ENCODE measurements around the gene TARS1. TPM values are rescaled to one million over a fixed set of nuclear protein-coding genes. Genes with fewer than 3 reads are reported as not detected.

TARS1 gene
- 388 and 417 TPM in 2 replicates for total RNA-seq (2021)
- long read RNA-seq, full-length matches to known transcripts = 1,277 of 1,579 reads
- long read RNA-seq, partial matches to known transcripts = 247 of 1,579 reads
- long read RNA-seq, other reads (novel, unspliced or antisense) = 55 of 1,579 reads

DNA sequence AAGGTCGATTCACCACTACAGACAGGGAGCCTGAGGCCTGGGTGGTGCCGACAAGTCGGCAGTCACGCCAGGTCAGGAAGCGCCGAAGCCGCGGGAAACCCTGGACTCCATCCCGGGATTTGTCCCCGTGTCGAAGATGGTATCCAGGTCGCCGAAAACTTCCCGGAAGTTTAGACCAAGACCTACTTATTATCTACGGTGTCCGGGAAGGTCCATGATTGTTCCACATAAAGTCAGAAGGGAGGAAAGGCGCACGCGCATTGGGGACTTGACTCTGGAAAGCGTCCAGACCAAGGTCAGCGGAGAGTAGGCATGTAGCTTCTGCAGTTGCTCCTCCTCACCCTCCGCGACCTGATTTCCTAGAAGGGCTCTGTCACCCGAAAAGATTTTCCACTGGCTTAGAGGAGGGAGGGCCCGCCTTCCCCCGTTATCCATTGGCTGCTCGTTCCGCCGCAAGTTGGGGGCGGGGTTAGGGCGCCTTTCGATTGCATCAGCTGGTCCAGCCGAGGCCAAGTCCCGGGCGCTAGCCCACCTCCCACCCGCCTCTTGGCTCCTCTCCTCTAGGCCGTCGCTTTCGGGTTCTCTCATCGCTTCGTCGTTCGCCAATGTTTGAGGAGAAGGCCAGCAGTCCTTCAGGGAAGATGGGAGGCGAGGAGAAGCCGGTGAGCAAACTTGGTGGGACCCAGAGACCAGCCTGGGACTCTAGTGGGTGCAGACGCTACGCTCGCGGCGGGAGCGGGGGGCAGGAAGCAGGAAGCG is at the start of gene TARS1:
TSS of gene TARS1 (plus strand) at position 484 of the 759 bp plus-strand sequence. CDS start at position 606, 122 bp downstream.
- H4K8ac ChIP-seq (replicated peaks; ENCODE audit: insufficient read length, low read depth, low read length) = no peak within 1 kb of the TSS
- no peak within 1 kb of the TSS for H2BK20ac ChIP-seq (ENCODE audit: low read depth, low read length, poor library complexity, severe bottlenecking)
- H3K79me2 ChIP-seq (ENCODE audit: insufficient read depth, low read length) = peaks cover 32% of the 10 kb centered on the region; the same call in 1 of the 2 replicates
- peak; percentile 99 for DNase-seq
- H3K9ac ChIP-seq (ENCODE audit: extremely low read depth, insufficient read length, low read length) = peak within 1 kb of the TSS; percentile 98
- no peaks in the 10 kb centered on the region for H3K9me3 ChIP-seq (ENCODE audit: control insufficient read depth, low read depth, low read length)
- no peak within 1 kb of the TSS for H2AFZ ChIP-seq (ENCODE audit: low read length)
- H4K91ac ChIP-seq (ENCODE audit: insufficient read length, low read depth, low read length) = no peak within 1 kb of the TSS
- H2BK120ac ChIP-seq (ENCODE audit: low read depth, low read length, poor library complexity, severe bottlenecking) = no peak within 1 kb of the TSS
- TF ChIP-seq, protein P1, sequence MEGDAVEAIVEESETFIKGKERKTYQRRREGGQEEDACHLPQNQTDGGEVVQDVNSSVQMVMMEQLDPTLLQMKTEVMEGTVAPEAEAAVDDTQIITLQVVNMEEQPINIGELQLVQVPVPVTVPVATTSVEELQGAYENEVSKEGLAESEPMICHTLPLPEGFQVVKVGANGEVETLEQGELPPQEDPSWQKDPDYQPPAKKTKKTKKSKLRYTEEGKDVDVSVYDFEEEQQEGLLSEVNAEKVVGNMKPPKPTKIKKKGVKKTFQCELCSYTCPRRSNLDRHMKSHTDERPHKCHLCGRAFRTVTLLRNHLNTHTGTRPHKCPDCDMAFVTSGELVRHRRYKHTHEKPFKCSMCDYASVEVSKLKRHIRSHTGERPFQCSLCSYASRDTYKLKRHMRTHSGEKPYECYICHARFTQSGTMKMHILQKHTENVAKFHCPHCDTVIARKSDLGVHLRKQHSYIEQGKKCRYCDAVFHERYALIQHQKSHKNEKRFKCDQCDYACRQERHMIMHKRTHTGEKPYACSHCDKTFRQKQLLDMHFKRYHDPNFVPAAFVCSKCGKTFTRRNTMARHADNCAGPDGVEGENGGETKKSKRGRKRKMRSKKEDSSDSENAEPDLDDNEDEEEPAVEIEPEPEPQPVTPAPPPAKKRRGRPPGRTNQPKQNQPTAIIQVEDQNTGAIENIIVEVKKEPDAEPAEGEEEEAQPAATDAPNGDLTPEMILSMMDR (conservative IDR thresholded peaks at IDR 0.05) = no peak
- peaks cover 6% of the 10 kb centered on the region for H3K4me1 ChIP-seq (ENCODE audit: insufficient read depth, low read length)
- H3K14ac ChIP-seq (ENCODE audit: insufficient read depth, low read length) = peak within 1 kb of the TSS; percentile 97
- Mint-ChIP-seq H3K4me1 (peaks cover 27 to 32% of the 10 kb centered on the region in 2 experiments), H3K27me3 (ENCODE audit: low read depth) (no peaks in the 10 kb centered on the region), H3K27ac (no peak within 1 kb of the TSS), H3K9me3 (no peaks in the 10 kb centered on the region; a peak in 1 of 5 replicates), H3K4me3 (no peak within 1 kb of the TSS), H3K36me3 (ENCODE audit: insufficient read depth in 1 of 3, low read depth in 3 of 3) (peaks cover 17 to 43% (median 32%) of the 10 kb centered on the region in 3 experiments)
- H4K20me1 ChIP-seq (ENCODE audit: control insufficient read depth, insufficient read depth, insufficient read length) = no peaks in the 10 kb centered on the region
- peak within 1 kb of the TSS; percentile 91 for H2BK5ac ChIP-seq (ENCODE audit: insufficient read length, low read length)
- peak within 1 kb of the TSS; percentile 7 for H3K56ac ChIP-seq (ENCODE audit: insufficient read length, low read depth, low read length)
- H3K18ac ChIP-seq (ENCODE audit: insufficient read length, low read depth, low read length) = peak within 1 kb of the TSS; percentile 97
- H2BK15ac ChIP-seq (ENCODE audit: low read depth, low read length) = no peak within 1 kb of the TSS
- peak within 1 kb of the TSS; percentile 24 for H2BK12ac ChIP-seq (ENCODE audit: insufficient read length, low read depth, low read length)
- peaks cover 3% of the 10 kb centered on the region for H3K79me1 ChIP-seq (ENCODE audit: insufficient read depth, low read depth, low read length, poor library complexity, severe bottlenecking)
- H3K27me3 ChIP-seq (ENCODE audit: insufficient read depth, low read length) = no peaks in the 10 kb centered on the region
- no peak within 1 kb of the TSS for H2AK5ac ChIP-seq (ENCODE audit: insufficient read length, low read length)
- peak within 1 kb of the TSS; percentile 87 for H3K4me2 ChIP-seq (ENCODE audit: insufficient read depth, insufficient read length, low read length)
- H3K27ac ChIP-seq (ENCODE audit: insufficient read length, low read depth, low read length) = peak within 1 kb of the TSS; percentile 85
- H3T11ph ChIP-seq (ENCODE audit: low read length) = peak within 1 kb of the TSS; percentile 40
- H3K23me2 ChIP-seq (ENCODE audit: insufficient read length, low read depth, low read length, poor library complexity, severe bottlenecking) = peaks cover 19% of the 10 kb centered on the region
- H3K23ac ChIP-seq (ENCODE audit: insufficient read length, low read depth, low read length) = no peak within 1 kb of the TSS
- H4K5ac ChIP-seq (ENCODE audit: insufficient read length, low read depth, low read length) = no peak within 1 kb of the TSS
- no CpG with 5 or more reads among the region's 52 CpGs for WGBS (ENCODE audit: extremely low coverage, insufficient read length, low lambda C conversion rate)
- H3K4ac ChIP-seq (ENCODE audit: low read depth, low read length) = no peak within 1 kb of the TSS; the same call in 1 of the 2 replicates
